IPS-20b (cell line): ENCODE results near the gene ROPN1L.

Experiments used
- H3K27ac ChIP-seq: one replicate; pipeline ENCODE4 v1.5.1; 2013; ENCODE audit warnings: low read length
- H3K27me3 ChIP-seq: 2 replicates; pipeline ENCODE4 v1.6.1; 2013; ENCODE audit warnings: mild to moderate bottlenecking, low read length, inconsistent platforms; ENCODE audit not compliant: insufficient read depth
- H3K36me3 ChIP-seq: 2 replicates; pipeline ENCODE4 v1.6.1; 2013; ENCODE audit warnings: low read depth, mild to moderate bottlenecking, inconsistent platforms, low read length, moderate library complexity; ENCODE audit not compliant: insufficient read depth
- H3K4me1 ChIP-seq: 2 replicates; pipeline ENCODE4 v1.6.1; 2013; ENCODE audit warnings: mild to moderate bottlenecking, control low read depth, inconsistent platforms, low read length, moderate library complexity; ENCODE audit not compliant: insufficient read depth
- H3K4me3 ChIP-seq: 2 replicates; pipeline ENCODE4 v1.5.1; 2013; ENCODE audit warnings: mild to moderate bottlenecking, low read length, inconsistent platforms
- H3K9ac ChIP-seq: 2 replicates; pipeline ENCODE4 v1.6.1; 2013; ENCODE audit warnings: low read depth, mild to moderate bottlenecking, inconsistent platforms, low read length, moderate library complexity
- H3K9me3 ChIP-seq: 2 replicates; pipeline ENCODE4 v1.6.1; 2013; ENCODE audit warnings: mild to moderate bottlenecking, low read depth, low read length, inconsistent platforms; ENCODE audit not compliant: insufficient read depth

The ROPN1L gene

DNA sequence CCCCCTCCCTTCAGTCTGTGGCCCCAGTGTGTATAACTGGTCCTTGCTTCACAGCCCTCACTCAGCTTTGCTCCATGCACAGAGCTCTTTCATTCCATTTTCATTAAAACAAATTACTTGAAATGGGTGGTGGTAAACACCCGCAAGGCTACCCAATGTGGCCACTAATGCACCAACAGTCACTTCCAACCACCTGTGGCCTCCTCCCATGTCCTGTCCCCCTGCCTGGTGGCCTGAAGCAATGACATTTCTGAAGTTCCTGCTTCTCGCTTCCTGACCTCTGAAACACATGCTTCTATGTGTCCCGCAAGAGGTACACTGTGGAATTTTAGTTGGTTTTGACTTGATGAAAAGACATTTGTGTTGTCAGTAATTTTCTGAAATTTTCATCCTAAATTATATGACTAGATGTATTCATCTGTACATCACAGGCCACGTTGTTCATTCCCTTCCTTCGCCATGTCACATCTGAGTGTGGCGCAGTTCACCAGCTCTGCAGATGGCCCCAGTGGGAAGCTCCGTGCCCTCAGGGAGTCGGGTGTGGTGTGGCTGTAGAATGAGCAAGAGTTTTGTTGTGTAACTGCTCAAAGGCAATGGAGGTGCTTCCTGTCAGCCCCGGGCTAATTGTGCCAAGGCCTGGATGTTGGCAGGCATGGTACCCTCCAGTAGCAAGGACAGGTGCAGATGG is 9.6 kb downstream of the ROPN1L start:
- Histone ChIP-seq H3K4me1 (peaks cover 21% of the 10 kb centered on the region), H3K4me3 (no peak overlapping the region), H3K27ac (no peak overlapping the region), H3K9ac (no peak overlapping the region), H3K36me3 (no peaks in the 10 kb centered on the region), H3K9me3 (no peaks in the 10 kb centered on the region), H3K27me3 (peaks cover 12% of the 10 kb centered on the region; the same call in 1 of the 2 replicates)

DNA sequence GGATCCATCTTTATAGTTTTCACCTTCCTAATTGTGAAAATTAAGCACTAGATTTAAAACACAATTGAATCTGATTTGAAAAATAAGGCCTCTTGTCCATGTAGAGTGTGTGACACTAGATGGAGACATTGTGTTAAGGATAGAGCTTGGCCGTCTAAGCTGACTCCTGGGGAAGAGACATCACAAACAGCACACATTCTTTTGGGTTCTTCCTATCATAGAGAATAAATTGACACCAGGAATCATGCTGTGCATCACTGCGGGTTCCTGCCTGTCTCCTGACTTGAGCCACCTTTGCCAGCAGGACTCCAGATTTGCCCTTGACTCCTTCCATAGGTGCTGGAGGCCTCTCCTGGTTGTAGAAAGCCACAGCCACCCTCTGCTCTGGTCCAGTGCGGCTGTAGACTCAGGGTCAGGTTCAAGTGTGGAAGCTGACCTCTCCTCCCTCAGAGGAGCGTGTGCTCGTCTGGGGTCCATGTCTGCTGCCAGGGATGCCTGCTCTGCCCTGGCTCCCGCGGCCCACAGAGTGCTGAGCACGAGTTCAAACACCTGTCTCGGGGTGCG is 11.2 kb downstream of the ROPN1L start:
- no peak overlapping the region for H3K27ac ChIP-seq

DNA sequence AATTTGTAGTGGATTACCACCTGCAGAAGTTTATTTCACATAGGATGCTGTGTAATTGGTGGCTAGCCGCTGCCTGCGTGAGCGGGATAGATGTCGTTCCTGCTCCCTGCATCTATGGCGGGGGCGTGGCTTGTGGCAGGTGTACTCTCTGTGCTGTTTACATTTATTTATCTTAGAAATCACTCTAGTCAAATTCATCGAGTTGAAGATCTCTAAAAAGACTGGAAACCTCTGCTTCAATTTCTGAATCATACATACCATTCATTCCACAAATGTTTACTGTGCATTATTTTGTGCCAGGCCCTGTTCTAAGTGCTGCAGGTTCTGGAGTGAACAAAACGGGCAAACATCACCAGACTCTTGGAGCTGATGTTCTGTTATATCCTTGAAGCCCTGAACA is 11.9 kb downstream of the ROPN1L start:
- Histone ChIP-seq H3K4me1 (peaks cover 21% of the 10 kb centered on the region), H3K4me3 (no peak overlapping the region), H3K9ac (no peak overlapping the region), H3K36me3 (no peaks in the 10 kb centered on the region), H3K9me3 (no peaks in the 10 kb centered on the region), H3K27me3 (peaks cover 12% of the 10 kb centered on the region; the same call in 1 of the 2 replicates), H3K27ac (no peak overlapping the region)

More for the DNA sequence above, 11.2 kb downstream of the ROPN1L start:
- H3K36me3 ChIP-seq, result no peaks in the 10 kb centered on the region
- H3K4me3 ChIP-seq, result no peak overlapping the region
- H3K9me3 ChIP-seq, result no peaks in the 10 kb centered on the region
- H3K4me1 ChIP-seq, result peaks cover 21% of the 10 kb centered on the region
- peaks cover 12% of the 10 kb centered on the region; the same call in 1 of the 2 replicates for H3K27me3 ChIP-seq
- no peak overlapping the region for H3K9ac ChIP-seq

DNA sequence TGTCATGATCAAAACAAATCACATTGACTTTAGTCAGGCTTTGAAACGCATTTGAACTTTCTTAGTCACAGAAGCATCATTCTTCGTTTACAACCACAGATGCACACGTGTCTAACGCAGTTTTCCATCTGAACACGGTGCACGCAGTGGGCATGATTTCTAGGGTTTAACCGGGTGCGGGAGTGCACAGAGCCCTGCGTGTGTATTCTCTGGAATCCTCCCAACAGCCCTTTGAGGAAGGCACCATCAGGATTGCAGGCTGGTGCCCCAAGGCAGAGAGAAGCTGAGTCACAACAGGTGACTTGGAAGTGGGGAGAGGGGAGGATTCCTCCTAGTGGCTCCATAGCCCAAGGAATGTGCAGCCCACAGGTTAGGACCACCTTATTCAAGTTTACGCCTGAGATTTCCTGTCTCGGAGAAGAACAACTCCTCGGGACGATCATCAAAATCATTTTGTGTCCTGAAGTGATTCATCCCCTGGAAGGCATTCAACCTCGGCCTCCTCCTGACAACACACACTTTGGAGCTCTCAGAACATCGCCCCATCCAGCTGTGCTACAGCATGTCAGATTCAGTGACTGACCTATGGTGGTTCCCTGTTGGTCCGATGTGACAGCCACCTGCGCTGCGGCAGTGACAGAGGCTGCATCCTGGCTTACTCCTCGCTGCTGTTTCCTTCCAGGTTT is 13.1 kb downstream of the ROPN1L start:
- Histone ChIP-seq H3K4me3 (no peak overlapping the region), H3K4me1 (peaks cover 19% of the 10 kb centered on the region), H3K9ac (no peak overlapping the region)

DNA sequence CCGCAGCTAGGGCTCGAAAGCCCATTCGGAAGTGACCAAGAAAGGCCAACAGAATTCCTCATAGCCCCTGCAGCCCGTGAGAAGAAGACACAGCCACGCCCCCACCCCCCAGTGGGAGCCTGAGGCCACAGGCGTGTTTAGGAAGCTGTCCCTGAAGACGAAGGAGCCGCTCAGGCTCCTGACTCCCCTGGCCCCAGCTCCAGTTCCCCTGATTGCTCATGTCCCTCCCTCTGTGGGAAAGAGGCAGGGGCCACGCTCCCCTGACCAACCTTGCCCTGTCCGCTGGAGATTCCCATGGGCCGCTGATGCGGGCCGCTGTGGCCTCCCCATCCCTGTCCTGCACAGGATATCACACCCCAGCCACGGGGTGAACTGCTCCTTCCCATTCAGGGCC is 13.6 kb downstream of the ROPN1L start:
- peaks cover 16% of the 10 kb centered on the region for H3K4me1 ChIP-seq
- H3K9me3 ChIP-seq, result no peaks in the 10 kb centered on the region
- peaks cover 12% of the 10 kb centered on the region; the same call in 1 of the 2 replicates for H3K27me3 ChIP-seq
- no peak overlapping the region for H3K27ac ChIP-seq
- H3K9ac ChIP-seq, result no peak overlapping the region
- no peaks in the 10 kb centered on the region for H3K36me3 ChIP-seq
- H3K4me3 ChIP-seq, result no peak overlapping the region

More for the DNA sequence above, 13.1 kb downstream of the ROPN1L start:
- Histone ChIP-seq H3K27ac (no peak overlapping the region), H3K9me3 (no peaks in the 10 kb centered on the region), H3K27me3 (peaks cover 12% of the 10 kb centered on the region; the same call in 1 of the 2 replicates), H3K36me3 (no peaks in the 10 kb centered on the region)

DNA sequence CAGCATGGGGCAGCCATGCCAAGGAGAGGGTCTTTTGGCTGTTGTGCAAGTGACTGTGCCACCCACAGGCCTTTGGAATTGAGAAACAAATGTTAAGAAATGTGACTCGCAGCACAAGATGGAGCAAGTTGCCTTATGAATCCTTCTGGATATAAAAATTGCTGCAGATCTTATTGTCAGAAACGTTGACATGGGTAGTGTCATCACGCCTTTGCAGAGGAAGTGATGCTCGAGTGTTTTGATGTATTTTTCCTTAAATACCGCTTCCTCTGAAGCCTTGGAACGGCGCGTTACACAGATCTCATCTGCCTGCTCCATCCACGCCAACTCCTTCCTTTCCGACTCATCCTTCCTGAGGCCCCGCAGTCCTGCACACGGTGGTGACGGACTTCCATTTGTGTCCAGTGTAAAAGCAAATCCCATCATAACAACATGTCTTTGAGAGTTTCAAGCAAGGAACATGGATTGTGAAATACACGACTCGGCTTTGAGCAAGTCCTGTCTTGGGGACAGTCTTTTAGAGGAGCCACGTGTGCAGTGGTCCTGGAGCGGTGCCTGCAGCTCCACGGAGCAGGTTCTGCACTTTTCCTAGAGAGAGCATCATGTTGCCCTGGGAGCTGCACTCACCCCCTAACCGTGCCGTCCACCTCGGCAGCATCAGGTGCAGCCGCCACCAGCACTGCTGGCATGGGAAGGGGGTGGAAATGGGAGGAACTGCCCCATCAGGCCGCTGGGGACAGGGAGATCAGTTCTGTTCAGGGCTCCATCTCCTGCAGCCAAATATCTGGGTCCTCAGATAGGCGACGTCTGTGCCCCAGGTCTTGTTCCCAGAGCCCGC is 15.1 kb downstream of the ROPN1L start:
- Histone ChIP-seq H3K27me3 (peaks cover 12% of the 10 kb centered on the region; the same call in 1 of the 2 replicates), H3K36me3 (no peaks in the 10 kb centered on the region), H3K4me1 (peaks cover 18% of the 10 kb centered on the region), H3K4me3 (no peak overlapping the region), H3K27ac (no peak overlapping the region), H3K9me3 (no peaks in the 10 kb centered on the region), H3K9ac (no peak overlapping the region)

DNA sequence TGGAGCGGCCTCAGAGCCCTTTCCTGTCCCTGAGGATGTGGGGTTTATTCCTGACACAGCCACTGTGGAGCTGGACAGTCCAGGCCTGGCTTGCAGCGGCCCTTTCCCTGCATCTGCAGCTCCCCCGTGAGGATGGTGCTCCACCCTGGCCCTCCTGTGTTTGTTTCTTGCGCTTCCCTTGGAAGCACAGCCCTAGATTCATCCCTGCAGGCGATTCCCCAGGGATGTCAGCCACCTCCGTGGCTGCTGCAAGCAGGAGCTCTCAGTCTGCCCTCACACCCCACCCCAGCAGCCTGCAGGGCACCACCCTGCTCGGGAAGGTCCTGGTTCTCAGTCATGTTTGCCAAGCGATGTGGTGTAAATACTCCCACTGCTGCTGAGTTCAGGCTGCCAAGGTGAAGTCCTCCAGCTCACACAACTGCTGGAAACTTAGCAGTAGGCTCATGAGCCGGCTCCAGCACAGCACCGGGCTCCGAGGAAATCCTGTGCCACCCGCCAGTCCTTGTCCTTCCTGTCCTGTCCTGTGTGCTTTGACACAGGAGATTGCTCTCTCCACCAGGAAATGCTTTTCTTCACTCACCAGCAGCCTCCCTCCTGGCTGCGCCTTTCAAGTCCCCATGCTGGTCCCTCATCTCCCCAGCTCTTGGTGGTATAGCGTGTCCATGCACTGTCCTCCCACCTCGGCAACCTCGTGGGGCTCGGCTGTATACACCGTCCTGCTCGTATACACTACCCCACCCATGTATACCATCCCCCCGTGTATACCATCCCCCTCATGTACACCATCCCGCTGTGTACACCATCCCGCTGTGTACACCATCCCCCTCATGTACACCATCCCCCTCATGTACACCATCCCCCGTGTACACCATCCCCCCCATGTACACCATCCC is 16.2 kb downstream of the ROPN1L start:
- H3K4me3 ChIP-seq, result no peak overlapping the region
- H3K27me3 ChIP-seq, result peaks cover 12% of the 10 kb centered on the region; the same call in 1 of the 2 replicates
- H3K9me3 ChIP-seq, result no peaks in the 10 kb centered on the region
- no peak overlapping the region for H3K27ac ChIP-seq
- no peaks in the 10 kb centered on the region for H3K36me3 ChIP-seq
- no peak overlapping the region for H3K9ac ChIP-seq
- H3K4me1 ChIP-seq, result peaks cover 18% of the 10 kb centered on the region

DNA sequence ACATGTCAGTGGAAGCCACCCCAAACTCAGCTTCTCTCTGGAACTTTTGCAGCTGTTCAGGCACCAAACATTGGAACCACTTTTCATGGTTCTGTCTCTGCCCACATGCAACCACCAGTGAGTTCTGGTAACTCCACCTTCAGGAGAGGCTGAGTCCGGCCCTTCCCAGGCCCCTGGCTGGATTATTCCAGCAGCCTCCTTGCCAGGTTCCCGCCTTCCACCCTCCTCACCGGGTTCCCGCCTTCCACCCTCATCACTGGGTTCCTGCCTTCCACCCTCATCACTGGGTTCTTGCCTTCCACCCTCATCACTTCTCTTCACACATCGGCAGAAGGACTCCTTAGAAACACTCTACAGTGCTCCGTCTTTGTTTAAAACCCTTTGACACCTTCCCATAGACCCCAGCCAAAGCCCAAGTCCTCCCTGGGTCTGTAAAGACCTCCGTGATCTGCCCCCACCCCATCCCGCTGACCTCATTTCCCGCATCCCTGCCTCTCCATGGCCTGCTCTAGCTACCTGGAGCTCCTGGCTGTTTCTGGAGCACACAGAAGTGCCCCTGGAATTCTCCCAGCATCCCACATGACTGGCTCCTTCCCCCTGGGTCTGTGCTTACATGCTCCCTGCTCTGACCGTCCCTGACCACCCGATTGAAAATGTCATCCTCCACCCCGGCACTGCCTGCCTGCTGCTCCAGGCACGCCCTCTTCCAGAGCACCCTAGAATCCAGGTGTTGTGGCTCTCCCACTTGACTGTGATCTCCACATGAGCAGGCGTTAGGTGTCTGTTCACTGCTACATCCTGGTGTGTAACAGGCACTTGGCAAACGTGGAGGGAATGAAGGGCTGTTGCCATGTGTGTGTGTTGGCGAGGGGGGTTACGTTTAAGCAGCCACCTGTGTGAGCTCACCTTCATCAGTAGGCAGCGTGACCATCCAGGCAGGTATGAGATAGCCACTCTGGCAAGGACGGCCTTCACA is 17.7 kb downstream of the ROPN1L start:
- no peak overlapping the region for H3K9ac ChIP-seq
- peaks cover 9% of the 10 kb centered on the region; the same call in 1 of the 2 replicates for H3K27me3 ChIP-seq
- no peak overlapping the region for H3K4me3 ChIP-seq
- peaks cover 18% of the 10 kb centered on the region for H3K4me1 ChIP-seq
- no peaks in the 10 kb centered on the region for H3K36me3 ChIP-seq
- H3K27ac ChIP-seq, result no peak overlapping the region
- no peaks in the 10 kb centered on the region for H3K9me3 ChIP-seq

DNA sequence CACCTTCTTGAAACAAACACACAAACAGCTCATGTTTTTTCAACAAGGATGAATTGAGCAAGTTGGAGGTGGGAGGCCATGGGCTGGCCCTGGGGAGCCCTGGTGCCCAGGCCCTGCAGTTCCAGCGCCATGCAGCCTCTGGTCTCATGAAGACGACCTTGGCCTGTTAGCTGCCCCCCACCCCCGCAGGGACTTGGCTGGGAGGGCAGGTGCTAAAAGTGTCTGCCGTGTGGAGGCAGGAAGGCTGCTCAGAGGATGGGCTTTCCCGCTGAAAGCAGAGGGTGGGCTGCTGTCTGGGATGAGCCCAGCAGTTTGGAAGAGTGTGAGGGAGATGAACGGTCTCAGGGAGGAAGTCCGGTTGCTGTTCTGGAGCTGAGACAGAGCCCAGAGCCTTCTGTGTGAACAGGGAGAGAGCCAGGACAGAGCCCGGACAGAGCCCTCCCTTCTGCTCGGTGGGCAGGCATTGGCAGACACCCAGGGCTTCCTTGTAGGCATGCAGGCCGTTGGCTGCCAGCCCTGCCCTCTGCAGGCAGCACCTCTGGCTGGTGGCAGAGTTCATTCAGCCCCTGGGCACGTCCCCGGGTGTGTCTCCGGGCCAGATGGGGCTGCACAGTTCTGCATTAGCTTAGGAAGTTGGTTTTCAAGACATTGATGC is 18.7 kb downstream of the ROPN1L start:
- Histone ChIP-seq H3K4me1 (peaks cover 8% of the 10 kb centered on the region; the same call in 1 of the 2 replicates), H3K27me3 (no peaks in the 10 kb centered on the region), H3K9ac (no peak overlapping the region), H3K9me3 (no peaks in the 10 kb centered on the region), H3K4me3 (no peak overlapping the region), H3K27ac (no peak overlapping the region), H3K36me3 (no peaks in the 10 kb centered on the region)
